Measurements from ENCODE around the gene FAM135A. TPM values are rescaled to one million over a fixed set of nuclear protein-coding genes. Genes with fewer than 3 reads are reported as not detected.
"Not testable (repeated sequence)": the region's sequence is repeated elsewhere in the genome, so short reads cannot be mapped to it uniquely, and the experiment has no call there.

The FAM135A gene
- total RNA-seq, 4 donors from 2014 or later, result 16.7 to 37.5 (median 23.2) TPM

- no peak for ATAC-seq (ENCODE audit: low FRiP score)
- TF ChIP-seq CTCF (IDR thresholded peaks at IDR 0.05), result no peak
- DNase-seq (ENCODE audit: low spot score), result no peak
Measured at GRCh38 chr6:70470016-70470415, 56.7 kb downstream of the FAM135A start.

- not testable (repeated sequence) for ATAC-seq (ENCODE audit: low FRiP score); DNase-seq (ENCODE audit: low spot score)
Measured at GRCh38 chr6:70470510-70470909, 57.2 kb downstream of the FAM135A start.

- no peak for DNase-seq (ENCODE audit: low spot score)
- ATAC-seq (ENCODE audit: low FRiP score), result no peak
- no peak for TF ChIP-seq CTCF (IDR thresholded peaks at IDR 0.05)
Measured at GRCh38 chr6:70474751-70475150, 61.4 kb downstream of the FAM135A start.

GRCh38 chr6:70479236-70479635 lies 65.9 kb downstream of the FAM135A start:
- DNase-seq (ENCODE audit: low spot score), result no peak
- ATAC-seq (ENCODE audit: low FRiP score), result no peak
- no peak for TF ChIP-seq CTCF (IDR thresholded peaks at IDR 0.05)

GRCh38 chr6:70486638-70487037 lies 73.3 kb downstream of the FAM135A start:
- DNase-seq (ENCODE audit: low spot score); ATAC-seq (ENCODE audit: low FRiP score): not testable (repeated sequence)

GRCh38 chr6:70489364-70489763 lies 76.1 kb downstream of the FAM135A start:
- no peak for ATAC-seq (ENCODE audit: low FRiP score)
- no peak for DNase-seq (ENCODE audit: low spot score)
- TF ChIP-seq CTCF (IDR thresholded peaks at IDR 0.05), result no peak

GRCh38 chr6:70494833-70495232 lies 81.5 kb downstream of the FAM135A start:
- no peak for TF ChIP-seq CTCF (IDR thresholded peaks at IDR 0.05)
- ATAC-seq (ENCODE audit: low FRiP score) (no peak), DNase-seq (ENCODE audit: low spot score) (no peak)

- not testable (repeated sequence) for DNase-seq (ENCODE audit: low spot score); ATAC-seq (ENCODE audit: low FRiP score)
Measured at GRCh38 chr6:70495790-70496189, 82.5 kb downstream of the FAM135A start.

- TF ChIP-seq CTCF (IDR thresholded peaks at IDR 0.05), result no peak
- no peak for DNase-seq (ENCODE audit: low spot score)
- no peak for ATAC-seq (ENCODE audit: low FRiP score)
Measured at GRCh38 chr6:70502484-70502883, 89.2 kb downstream of the FAM135A start.
